ENCODE measurements around the gene GALM. TPM values are rescaled to one million over a fixed set of nuclear protein-coding genes. Genes with fewer than 3 reads are reported as not detected.

Gene GALM
- polyA plus RNA-seq, 1 donor (not counting 4 experiments of a cell fraction or from before 2014, with no cell fraction given), result 1.2 TPM

DNA sequence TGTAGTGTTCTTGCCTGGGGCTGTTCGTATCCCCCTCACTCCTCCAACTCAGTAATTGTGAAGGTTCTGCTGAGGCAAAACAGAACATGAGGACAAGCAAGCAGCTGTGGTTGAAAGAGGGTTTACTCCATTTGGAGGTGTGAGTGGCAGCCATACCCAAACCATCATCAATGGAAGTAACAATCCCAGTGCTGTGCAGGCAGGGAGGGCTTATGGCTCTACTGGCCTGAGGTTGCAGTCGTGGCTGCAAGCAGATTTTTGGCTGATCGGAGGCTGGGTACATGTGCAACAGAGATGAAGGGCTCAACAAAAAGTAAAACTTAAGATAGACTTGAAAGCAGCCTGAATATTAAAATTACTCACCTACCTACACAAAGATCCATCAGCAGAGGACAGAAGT, 72.0 kb downstream of the GALM start:
- Histone ChIP-seq H3K9me3 (ENCODE audit: control insufficient read depth, low read depth, low read length) (no peaks in the 10 kb centered on the region), H3K4me3 (ENCODE audit: control insufficient read depth in 2 of 3, extremely low read depth in 1 of 3, insufficient read depth in 2 of 3, low read depth in 1 of 3, low read length in 3 of 3) (no peak overlapping the region), H3K9me1 (ENCODE audit: control insufficient read depth, extremely low read depth, insufficient read depth, low read length) (no peaks in the 10 kb centered on the region), H3K79me2 (ENCODE audit: control insufficient read depth, insufficient read depth, low read length) (peaks cover 2% of the 10 kb centered on the region), H3K27me3 (ENCODE audit: control insufficient read depth, extremely low read depth, insufficient read depth, low read length) (no peaks in the 10 kb centered on the region), H4K20me1 (ENCODE audit: control insufficient read depth, extremely low read depth, insufficient read depth, low read length) (no peaks in the 10 kb centered on the region), H3K4me1 (ENCODE audit: control insufficient read depth, extremely low read depth, insufficient read depth, low read length) (no peaks in the 10 kb centered on the region), H3K9ac (ENCODE audit: control insufficient read depth, extremely low read depth, insufficient read depth, low read length) (no peak overlapping the region), H2AFZ (ENCODE audit: control insufficient read depth, low read length) (no peak overlapping the region), H3K4me2 (ENCODE audit: control insufficient read depth, extremely low read depth, insufficient read depth, low read depth, low read length) (no peak overlapping the region), H3K27ac (ENCODE audit: control insufficient read depth, insufficient read depth, low read length) (no peak overlapping the region), H3K36me3 (ENCODE audit: control insufficient read depth in 2 of 2, extremely low read depth in 1 of 2, insufficient read depth in 2 of 2, low read length in 2 of 2) (peaks cover 2 to 10% of the 10 kb centered on the region in 2 experiments)
- dilution Hi-C loops (cut with MboI; ENCODE audit: extremely low pct_ligation_motif_present, low sequenced_read_pairs), result loop anchor here (25.0 kb wide), 1 partner anchor 176 kb away; no protein-coding TSS in a partner anchor
- TF ChIP-seq, protein P1, sequence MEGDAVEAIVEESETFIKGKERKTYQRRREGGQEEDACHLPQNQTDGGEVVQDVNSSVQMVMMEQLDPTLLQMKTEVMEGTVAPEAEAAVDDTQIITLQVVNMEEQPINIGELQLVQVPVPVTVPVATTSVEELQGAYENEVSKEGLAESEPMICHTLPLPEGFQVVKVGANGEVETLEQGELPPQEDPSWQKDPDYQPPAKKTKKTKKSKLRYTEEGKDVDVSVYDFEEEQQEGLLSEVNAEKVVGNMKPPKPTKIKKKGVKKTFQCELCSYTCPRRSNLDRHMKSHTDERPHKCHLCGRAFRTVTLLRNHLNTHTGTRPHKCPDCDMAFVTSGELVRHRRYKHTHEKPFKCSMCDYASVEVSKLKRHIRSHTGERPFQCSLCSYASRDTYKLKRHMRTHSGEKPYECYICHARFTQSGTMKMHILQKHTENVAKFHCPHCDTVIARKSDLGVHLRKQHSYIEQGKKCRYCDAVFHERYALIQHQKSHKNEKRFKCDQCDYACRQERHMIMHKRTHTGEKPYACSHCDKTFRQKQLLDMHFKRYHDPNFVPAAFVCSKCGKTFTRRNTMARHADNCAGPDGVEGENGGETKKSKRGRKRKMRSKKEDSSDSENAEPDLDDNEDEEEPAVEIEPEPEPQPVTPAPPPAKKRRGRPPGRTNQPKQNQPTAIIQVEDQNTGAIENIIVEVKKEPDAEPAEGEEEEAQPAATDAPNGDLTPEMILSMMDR (optimal IDR thresholded peaks at IDR 0.05 in 1 of 3, IDR thresholded peaks at IDR 0.05 in 1 of 3, conservative IDR thresholded peaks at IDR 0.05 in 1 of 3; ENCODE audit: extremely low read depth in 1 of 3, insufficient read depth in 2 of 3, low read length in 3 of 3), result no peak
- TF ChIP-seq EZH2 (IDR thresholded peaks at IDR 0.05; ENCODE audit: low read length), result no peak
- DNase-seq (ENCODE audit: low read depth, low spot score) (no peak), FAIRE-seq (no peak)

DNA sequence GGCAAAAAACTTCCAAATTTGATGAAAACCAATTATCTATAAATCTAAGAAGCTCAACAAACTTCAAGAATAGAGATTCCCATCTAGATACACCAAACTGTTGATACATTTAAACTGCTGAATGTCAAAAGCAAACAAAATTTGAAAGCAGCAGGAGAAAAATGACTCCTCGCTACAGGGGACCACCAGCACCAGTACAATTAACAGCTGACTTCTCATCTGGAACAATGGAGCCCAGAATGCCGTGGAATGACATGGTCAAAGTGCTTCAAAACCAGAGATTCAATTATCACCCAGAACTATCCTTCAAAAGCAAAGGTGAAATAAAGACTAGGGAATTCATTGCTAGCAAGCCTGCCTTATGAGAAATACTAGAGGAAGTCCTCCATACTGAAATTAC, 73.6 kb downstream of the GALM start:
- Histone ChIP-seq H3K27me3 (ENCODE audit: control insufficient read depth, extremely low read depth, insufficient read depth, low read length) (no peaks in the 10 kb centered on the region), H3K9me1 (ENCODE audit: control insufficient read depth, extremely low read depth, insufficient read depth, low read length) (no peaks in the 10 kb centered on the region), H3K4me1 (ENCODE audit: control insufficient read depth, extremely low read depth, insufficient read depth, low read length) (no peaks in the 10 kb centered on the region), H3K9ac (ENCODE audit: control insufficient read depth, extremely low read depth, insufficient read depth, low read length) (no peak overlapping the region), H2AFZ (ENCODE audit: control insufficient read depth, low read length) (no peak overlapping the region), H3K79me2 (ENCODE audit: control insufficient read depth, insufficient read depth, low read length) (peaks cover 13% of the 10 kb centered on the region), H3K4me2 (ENCODE audit: control insufficient read depth, extremely low read depth, insufficient read depth, low read depth, low read length) (no peak overlapping the region), H3K27ac (ENCODE audit: control insufficient read depth, insufficient read depth, low read length) (no peak overlapping the region), H3K36me3 (ENCODE audit: control insufficient read depth in 2 of 2, extremely low read depth in 1 of 2, insufficient read depth in 2 of 2, low read length in 2 of 2) (peaks cover 10 to 21% of the 10 kb centered on the region in 2 experiments), H3K4me3 (ENCODE audit: control insufficient read depth in 2 of 3, extremely low read depth in 1 of 3, insufficient read depth in 2 of 3, low read depth in 1 of 3, low read length in 3 of 3) (no peak overlapping the region), H4K20me1 (ENCODE audit: control insufficient read depth, extremely low read depth, insufficient read depth, low read length) (peaks cover 5% of the 10 kb centered on the region), H3K9me3 (ENCODE audit: control insufficient read depth, low read depth, low read length) (no peaks in the 10 kb centered on the region)
- no peak for TF ChIP-seq EZH2 (IDR thresholded peaks at IDR 0.05; ENCODE audit: low read length)
- TF ChIP-seq, protein P1 (optimal IDR thresholded peaks at IDR 0.05 in 1 of 3, IDR thresholded peaks at IDR 0.05 in 1 of 3, conservative IDR thresholded peaks at IDR 0.05 in 1 of 3; ENCODE audit: extremely low read depth in 1 of 3, insufficient read depth in 2 of 3, low read length in 3 of 3), result no peak
- FAIRE-seq (no peak), DNase-seq (ENCODE audit: low read depth, low spot score) (no peak)
- dilution Hi-C loops (cut with MboI; ENCODE audit: extremely low pct_ligation_motif_present, low sequenced_read_pairs), result loop anchor here (25.0 kb wide), 1 partner anchor 177 kb away; no protein-coding TSS in a partner anchor
